Rectal smooth muscle tissue (tissue), 1 donor: ENCODE results near the gene CPM.

Source experiments
- H3K27ac ChIP-seq: one replicate; pipeline ENCODE4 v1.7.0; 2013; ENCODE audit warnings: low read depth, low read length, inconsistent platforms
- H3K27me3 ChIP-seq: one replicate; pipeline ENCODE4 v1.7.0; 2013; ENCODE audit warnings: low read length; ENCODE audit not compliant: control insufficient read depth, insufficient read depth
- H3K36me3 ChIP-seq: one replicate; pipeline ENCODE4 v1.7.0; 2013; ENCODE audit warnings: low read length; ENCODE audit not compliant: control insufficient read depth, insufficient read depth
- H3K4me1 ChIP-seq: one replicate; pipeline ENCODE4 v1.7.0; 2013; ENCODE audit warnings: low read length; ENCODE audit not compliant: control insufficient read depth, insufficient read depth
- H3K4me3 ChIP-seq: one replicate; pipeline ENCODE4 v1.7.0; 2013; ENCODE audit warnings: low read length
- H3K9ac ChIP-seq: one replicate; pipeline ENCODE4 v1.7.0; 2013; ENCODE audit warnings: low read length

CPM gene

DNA sequence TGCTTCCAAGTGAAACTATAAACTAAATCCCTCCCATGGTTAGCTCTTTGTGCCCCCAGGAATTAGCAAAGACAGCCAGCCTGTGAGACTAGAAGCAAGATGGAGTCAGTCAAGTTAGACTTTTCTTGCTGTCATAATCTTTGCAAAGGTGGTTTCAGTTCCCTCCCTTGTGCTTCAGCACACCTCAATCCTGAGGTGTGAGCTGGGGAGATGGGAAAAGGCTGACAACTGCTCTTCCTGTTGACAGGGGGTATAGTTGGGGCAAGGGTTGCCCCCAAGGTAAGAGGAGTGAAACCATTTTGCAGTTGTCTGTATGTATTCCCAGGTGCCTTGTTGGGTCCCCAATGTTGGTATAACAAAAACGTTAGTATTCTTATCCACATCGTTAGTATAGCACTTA is 12.3 kb upstream of the CPM start:
- no peak overlapping the region for H3K4me3 ChIP-seq
- H3K4me1 ChIP-seq, result no peaks in the 10 kb centered on the region

DNA sequence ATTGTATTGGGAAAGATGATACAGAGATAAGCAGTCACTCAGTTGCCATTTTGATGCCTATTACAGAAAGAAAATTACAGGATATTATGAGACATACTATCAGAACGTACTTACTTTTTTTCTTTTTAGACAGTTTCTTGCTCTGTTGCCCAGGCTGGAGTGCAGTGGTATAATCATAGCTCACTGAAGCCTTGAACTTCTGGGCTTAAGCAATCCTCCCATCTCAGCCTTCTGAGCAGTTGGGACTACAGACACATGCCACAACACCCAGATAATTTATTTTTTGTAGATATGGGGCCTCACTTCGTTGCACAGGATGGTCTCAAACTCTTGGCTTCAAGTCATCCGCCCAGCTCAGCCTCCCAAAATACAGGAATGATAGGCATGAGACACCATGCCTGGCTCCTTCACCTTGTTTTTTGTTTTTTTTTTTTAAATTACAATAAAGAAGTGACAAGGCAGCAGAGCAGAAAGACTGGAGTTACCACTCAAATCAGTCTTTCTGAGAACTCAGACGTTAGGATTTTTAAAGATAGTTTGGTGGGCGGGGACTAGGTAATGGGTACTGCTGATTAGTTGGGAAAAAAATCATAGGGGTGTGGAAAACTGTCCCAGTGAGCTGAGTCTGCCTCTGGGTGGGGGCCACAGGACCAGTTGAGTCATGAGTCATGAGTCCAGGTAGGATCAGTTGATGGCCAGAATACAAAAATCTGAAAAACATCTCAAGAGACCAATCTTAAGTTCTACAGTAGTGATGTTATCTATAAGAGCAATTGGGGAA is 11.5 kb upstream of the CPM start:
- H3K4me3 ChIP-seq, result no peak overlapping the region
- no peak overlapping the region for H3K27ac ChIP-seq
- H3K4me1 ChIP-seq, result no peaks in the 10 kb centered on the region
- H3K27me3 ChIP-seq, result no peaks in the 10 kb centered on the region
- no peak overlapping the region for H3K9ac ChIP-seq
- H3K36me3 ChIP-seq, result no peaks in the 10 kb centered on the region

More for the DNA sequence above, 12.3 kb upstream of the CPM start:
- H3K9ac ChIP-seq, result no peak overlapping the region
- H3K36me3 ChIP-seq, result no peaks in the 10 kb centered on the region
- no peak overlapping the region for H3K27ac ChIP-seq
- no peaks in the 10 kb centered on the region for H3K27me3 ChIP-seq

DNA sequence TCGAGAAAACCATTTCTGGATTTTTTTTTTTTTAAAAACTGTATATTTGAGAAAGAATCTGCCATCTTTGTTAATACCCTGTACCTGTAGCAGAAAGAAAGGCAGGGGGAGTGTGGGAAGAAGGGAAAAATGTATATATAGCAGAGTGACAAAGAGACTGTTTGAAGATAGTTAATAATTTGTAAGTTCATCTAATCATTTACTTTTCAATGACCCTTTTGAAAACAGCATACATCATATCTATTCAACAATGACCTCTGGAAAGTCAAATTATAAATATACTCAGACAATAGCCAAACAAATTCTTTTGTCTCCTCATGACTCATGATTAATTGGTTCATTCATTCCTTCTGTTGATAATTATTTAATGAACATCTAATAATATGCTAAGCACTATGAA is 10.9 kb upstream of the CPM start:
- Histone ChIP-seq H3K27me3 (no peaks in the 10 kb centered on the region), H3K27ac (no peak overlapping the region), H3K4me1 (no peaks in the 10 kb centered on the region), H3K4me3 (no peak overlapping the region), H3K9ac (no peak overlapping the region), H3K36me3 (no peaks in the 10 kb centered on the region)

DNA sequence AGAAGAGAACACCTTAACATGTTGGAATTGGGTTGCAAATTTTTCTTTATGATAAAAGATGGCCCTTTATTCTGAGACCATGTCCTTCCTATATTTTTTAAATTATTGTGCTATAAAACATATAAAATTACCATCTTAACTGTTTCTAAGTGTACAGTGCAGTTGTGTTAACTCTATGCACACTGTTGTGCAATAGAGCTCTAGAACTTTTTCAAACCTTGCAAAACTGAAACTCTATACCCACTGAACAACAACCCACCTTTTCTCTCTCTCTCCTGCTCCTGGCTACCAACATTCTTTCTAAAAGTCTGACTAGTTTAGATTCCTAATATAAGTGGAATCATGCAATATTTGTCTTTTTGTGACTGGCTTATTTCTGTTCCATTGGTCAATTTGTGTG is 7.8 kb upstream of the CPM start:
- Histone ChIP-seq H3K4me3 (no peak overlapping the region), H3K4me1 (no peaks in the 10 kb centered on the region), H3K9ac (no peak overlapping the region), H3K27ac (no peak overlapping the region), H3K36me3 (no peaks in the 10 kb centered on the region), H3K27me3 (no peaks in the 10 kb centered on the region)

DNA sequence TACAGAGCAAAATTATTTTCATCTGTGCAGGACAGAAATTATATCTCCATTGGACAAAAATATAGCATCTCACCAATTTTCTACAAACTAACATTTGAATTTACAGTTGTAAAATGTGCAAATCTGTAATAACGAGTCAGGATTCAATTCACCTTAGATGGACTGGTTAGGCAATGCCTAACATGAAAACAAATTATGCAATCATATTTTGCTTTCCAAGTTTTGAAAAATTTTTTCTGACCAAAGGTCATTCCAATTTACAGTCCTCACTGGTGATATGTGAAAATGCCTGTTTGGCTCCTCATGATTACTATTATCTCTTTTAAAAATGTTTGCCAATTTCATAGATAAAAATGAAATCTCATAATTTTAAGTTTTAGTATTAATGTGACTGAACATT is 6.5 kb upstream of the CPM start:
- no peak overlapping the region for H3K4me3 ChIP-seq

DNA sequence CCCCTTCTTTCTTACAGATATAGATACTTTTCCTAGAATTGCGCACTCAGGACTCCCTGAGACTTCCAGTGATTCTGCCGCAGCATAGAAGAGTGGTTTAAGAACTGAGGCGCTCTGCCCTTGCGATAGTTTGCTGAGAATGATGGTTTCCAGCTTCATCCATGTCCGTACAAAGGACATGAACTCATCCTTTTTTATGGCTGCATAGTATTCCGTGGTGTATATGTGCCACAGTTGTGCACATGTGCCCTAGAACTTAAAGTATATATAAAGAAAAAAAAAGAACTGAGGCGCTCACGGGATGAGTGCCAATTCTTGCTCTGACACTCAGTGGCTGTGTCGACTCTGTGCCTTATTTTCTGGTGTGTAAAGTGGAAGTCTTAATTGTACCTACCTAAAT is 1.4 kb upstream of the CPM start:
- H3K4me3 ChIP-seq, result no peak overlapping the region
- H3K27ac ChIP-seq, result no peak overlapping the region
- no peaks in the 10 kb centered on the region for H3K36me3 ChIP-seq
- H3K4me1 ChIP-seq, result no peaks in the 10 kb centered on the region
- no peaks in the 10 kb centered on the region for H3K27me3 ChIP-seq
- H3K9ac ChIP-seq, result no peak overlapping the region

More for the DNA sequence above, 6.5 kb upstream of the CPM start:
- Histone ChIP-seq H3K9ac (no peak overlapping the region), H3K27me3 (no peaks in the 10 kb centered on the region), H3K27ac (no peak overlapping the region), H3K36me3 (no peaks in the 10 kb centered on the region), H3K4me1 (no peaks in the 10 kb centered on the region)

DNA sequence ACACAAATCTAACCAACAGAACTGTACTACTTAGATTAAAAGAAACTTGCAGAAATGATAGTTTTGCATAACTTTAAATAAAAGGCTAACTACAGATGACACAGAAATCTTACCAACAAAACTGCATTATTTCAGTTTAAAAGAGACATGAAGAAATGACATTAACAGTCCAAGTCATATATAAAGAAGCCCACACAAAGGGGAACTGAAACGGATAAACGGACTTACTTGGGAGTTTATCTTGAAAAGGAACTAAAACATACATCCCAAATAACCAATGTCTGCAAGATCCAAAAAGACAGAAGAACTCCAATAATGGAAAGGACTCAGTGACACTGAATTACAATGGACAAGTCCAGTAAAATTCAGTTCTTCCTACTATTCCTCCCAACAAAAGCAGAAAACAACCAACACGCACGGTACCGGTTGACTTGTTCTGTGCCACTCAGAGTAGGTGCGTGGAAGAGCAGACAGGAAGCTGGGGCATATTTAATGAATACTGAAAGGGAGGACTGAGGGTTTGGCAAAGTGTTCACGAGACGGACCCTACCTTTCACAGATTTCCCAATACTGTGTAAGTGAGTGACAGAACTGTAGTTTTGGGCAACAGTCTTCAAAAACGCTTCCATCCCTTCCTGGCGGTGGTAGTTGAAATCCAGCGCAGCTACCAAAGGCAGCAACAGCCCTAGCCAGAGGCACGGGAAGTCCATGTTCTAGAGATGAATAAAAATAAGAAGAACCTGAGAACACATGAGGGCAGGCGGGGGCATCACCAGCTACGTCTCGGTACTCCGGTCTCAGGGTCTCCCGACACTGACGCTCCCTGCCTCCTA is 627 bp downstream of the CPM start:
- no peak overlapping the region for H3K27ac ChIP-seq

DNA sequence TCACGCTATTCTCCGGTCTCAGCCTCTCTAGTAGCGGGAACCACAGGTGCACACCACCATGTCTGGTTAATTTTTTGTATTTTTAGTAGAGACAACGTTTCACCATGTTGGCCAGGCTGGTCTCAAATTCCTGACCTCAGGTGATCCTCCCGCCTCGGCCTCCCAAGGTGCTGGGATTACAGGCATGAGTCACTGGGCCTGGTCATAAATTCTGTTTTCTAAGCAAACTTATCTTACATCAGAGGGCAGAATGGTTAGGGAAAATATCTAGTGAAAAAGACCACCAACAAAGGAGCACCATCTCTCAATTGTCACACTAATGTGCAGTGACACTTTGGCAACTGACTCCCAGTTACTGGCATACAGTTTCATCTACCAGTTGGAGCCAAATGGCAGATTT is 2.8 kb downstream of the CPM start:
- no peak overlapping the region for H3K9ac ChIP-seq
- no peak overlapping the region for H3K4me3 ChIP-seq
- H3K27me3 ChIP-seq, result no peaks in the 10 kb centered on the region
- no peak overlapping the region for H3K27ac ChIP-seq
- no peaks in the 10 kb centered on the region for H3K4me1 ChIP-seq
- H3K36me3 ChIP-seq, result no peaks in the 10 kb centered on the region

More for the DNA sequence above, 627 bp downstream of the CPM start:
- Histone ChIP-seq H3K9ac (peak overlapping the region; percentile 42), H3K27me3 (no peaks in the 10 kb centered on the region), H3K36me3 (no peaks in the 10 kb centered on the region), H3K4me3 (peak overlapping the region; percentile 79), H3K4me1 (no peaks in the 10 kb centered on the region)

DNA sequence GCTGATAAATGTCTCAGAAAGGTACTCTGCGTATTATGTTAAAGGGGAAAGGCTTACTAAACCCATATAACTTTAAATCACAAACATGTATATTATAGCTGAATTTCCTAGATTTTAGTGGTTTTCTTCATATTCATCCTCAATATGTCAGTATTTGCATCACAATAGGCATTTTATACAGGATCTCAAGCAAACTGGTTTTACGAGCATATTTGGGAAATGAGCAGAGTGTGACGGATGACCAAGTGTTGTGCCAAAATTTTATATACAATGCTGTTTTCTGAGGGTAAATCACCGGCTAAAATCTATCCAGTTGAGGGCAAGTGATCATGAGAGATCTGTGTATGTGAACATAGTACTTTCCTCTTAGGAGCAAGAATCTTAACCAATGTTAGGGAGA is 8.4 kb downstream of the CPM start:
- H3K27me3 ChIP-seq, result no peaks in the 10 kb centered on the region
- H3K27ac ChIP-seq, result no peak overlapping the region
- no peak overlapping the region for H3K4me3 ChIP-seq
- no peak overlapping the region for H3K9ac ChIP-seq
- no peaks in the 10 kb centered on the region for H3K36me3 ChIP-seq
- no peaks in the 10 kb centered on the region for H3K4me1 ChIP-seq

DNA sequence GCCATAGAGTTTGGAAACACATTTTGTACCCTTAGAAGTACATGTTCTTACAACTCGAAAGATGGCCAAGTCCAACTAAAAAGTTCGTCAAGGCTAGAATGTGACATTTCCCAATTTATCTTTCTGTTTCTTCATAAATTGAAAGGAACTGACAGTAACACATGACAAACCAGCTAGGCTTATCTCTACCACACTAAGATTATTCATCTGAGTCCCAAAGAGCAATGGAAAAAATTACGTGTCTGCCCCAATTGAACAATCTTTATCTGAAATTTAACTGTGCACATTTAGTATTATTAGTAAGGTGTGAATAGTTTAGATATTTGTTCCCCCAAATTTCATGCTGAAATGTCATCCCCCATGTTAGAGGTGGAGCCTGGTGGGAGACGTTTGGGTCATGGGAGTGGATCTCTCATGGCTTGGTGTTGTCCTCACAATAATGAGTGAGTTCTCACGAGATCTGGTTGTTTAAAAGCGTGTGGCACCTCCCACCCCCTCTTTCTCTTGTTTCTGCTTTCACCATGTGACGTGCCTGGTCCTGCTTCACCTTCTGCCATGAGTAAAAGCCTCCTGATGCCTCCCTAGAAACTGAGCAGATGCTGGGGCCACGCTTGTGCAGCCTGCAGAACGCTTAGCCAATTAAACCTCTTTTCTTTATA is 13.3 kb downstream of the CPM start:
- no peaks in the 10 kb centered on the region for H3K27me3 ChIP-seq
- H3K4me1 ChIP-seq, result no peaks in the 10 kb centered on the region
- H3K27ac ChIP-seq, result no peak overlapping the region
- no peak overlapping the region for H3K4me3 ChIP-seq
- H3K9ac ChIP-seq, result no peak overlapping the region
- no peaks in the 10 kb centered on the region for H3K36me3 ChIP-seq

DNA sequence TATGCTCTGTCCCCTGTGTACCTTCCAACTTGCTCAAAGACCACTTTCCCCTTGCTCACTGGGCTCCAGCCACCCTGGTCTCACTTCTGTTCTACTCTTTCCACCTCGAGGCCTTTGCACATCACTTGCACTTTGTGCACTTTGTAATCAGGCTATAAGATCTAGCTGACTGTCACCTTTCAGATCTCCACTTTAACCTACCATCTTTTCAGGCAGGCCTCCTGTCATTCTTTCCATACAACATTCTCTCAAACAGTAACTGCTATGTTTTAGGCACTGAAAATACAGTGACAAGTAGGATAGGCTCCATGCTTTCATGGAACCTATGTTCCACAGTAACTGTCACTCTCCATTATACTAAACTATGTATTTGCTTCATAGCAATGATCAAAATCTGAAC is 14.0 kb downstream of the CPM start:
- Histone ChIP-seq H3K27ac (no peak overlapping the region), H3K9ac (no peak overlapping the region), H3K36me3 (no peaks in the 10 kb centered on the region), H3K4me3 (no peak overlapping the region), H3K4me1 (no peaks in the 10 kb centered on the region), H3K27me3 (no peaks in the 10 kb centered on the region)

DNA sequence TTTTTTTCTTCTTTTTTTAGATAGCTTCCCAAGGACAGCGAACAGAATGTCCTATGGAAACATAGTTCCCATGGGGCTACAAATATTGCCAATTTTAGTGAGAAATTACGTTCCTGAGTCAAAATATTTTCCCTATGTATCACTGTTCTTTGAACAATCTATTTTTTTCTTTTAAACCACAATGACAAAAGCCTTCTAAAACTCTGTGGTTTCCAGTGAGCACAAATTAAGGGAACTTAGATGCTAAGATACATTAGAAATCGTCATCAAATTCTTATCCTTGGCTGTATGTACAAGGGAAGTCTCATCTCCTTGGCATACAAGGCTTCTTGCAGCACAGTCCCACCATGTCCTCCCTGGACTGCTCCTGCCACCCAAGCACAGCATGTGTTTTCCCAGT is 17.9 kb downstream of the CPM start:
- Histone ChIP-seq H3K4me3 (no peak overlapping the region), H3K27me3 (no peaks in the 10 kb centered on the region), H3K27ac (no peak overlapping the region), H3K9ac (no peak overlapping the region), H3K36me3 (no peaks in the 10 kb centered on the region), H3K4me1 (no peaks in the 10 kb centered on the region)
